Measurements from ENCODE around the gene B3GNT8. TPM values are rescaled to one million over a fixed set of nuclear protein-coding genes. Genes with fewer than 3 reads are reported as not detected.
A peak's percentile ranks its signal among the peaks of the same experiment; 100 is the strongest.
"Not testable (repeated sequence)": the region's sequence is repeated elsewhere in the genome, so short reads cannot be mapped to it uniquely, and the experiment has no call there.

Gene B3GNT8
- total RNA-seq, 4 donors from 2014 or later, result 11.6 to 84.4 (median 35.3) TPM

DNA sequence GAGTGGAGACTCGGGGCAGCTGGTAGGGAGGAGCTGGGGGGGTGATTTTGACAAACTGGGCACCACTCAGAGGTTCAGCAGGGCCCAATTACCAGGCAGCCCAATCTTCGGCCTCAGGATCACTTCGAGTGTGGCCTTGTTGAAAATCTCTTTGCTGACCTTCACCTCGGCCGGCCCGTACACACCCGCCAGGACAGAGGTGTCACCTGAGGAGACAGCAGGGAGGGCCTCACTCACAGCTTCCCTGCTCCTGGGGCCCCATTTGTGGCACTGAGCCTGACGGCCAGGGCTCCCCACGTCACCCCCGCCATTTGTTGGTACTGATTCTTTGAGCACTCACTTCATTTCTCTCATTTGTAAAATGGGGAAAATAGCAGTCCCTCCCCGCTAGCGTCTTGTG lies 34.4 kb downstream of the B3GNT8 start:
- H3K27ac ChIP-seq, result no peak overlapping the region
- H3K27me3 ChIP-seq, result no peaks in the 10 kb centered on the region
- peaks cover 6 to 58% (median 16%) of the 10 kb centered on the region in 3 donors for H3K36me3 ChIP-seq
- no peak for DNase-seq
- intact Hi-C loops (cut with DNase I), result no loop called here
- H3K4me1 ChIP-seq, result peaks cover 4 to 23% (median 9%) of the 10 kb centered on the region in 3 donors
- no peak overlapping the region for H3K4me3 ChIP-seq
- no peaks in the 10 kb centered on the region for H3K9me3 ChIP-seq
- TF ChIP-seq, protein P1, sequence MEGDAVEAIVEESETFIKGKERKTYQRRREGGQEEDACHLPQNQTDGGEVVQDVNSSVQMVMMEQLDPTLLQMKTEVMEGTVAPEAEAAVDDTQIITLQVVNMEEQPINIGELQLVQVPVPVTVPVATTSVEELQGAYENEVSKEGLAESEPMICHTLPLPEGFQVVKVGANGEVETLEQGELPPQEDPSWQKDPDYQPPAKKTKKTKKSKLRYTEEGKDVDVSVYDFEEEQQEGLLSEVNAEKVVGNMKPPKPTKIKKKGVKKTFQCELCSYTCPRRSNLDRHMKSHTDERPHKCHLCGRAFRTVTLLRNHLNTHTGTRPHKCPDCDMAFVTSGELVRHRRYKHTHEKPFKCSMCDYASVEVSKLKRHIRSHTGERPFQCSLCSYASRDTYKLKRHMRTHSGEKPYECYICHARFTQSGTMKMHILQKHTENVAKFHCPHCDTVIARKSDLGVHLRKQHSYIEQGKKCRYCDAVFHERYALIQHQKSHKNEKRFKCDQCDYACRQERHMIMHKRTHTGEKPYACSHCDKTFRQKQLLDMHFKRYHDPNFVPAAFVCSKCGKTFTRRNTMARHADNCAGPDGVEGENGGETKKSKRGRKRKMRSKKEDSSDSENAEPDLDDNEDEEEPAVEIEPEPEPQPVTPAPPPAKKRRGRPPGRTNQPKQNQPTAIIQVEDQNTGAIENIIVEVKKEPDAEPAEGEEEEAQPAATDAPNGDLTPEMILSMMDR (IDR thresholded peaks at IDR 0.05), result no peak
- no peak for TF ChIP-seq POLR2A (IDR thresholded peaks at IDR 0.05)
- 89% methylated on average over 9 to 12 of the region's 12 CpGs for WGBS, 2 donors

- no peak for DNase-seq
- peaks cover 0 to 27% (median 12%) of the 10 kb centered on the region in 3 donors for H3K4me1 ChIP-seq
- no peaks in the 10 kb centered on the region for H3K27me3 ChIP-seq
- H3K27ac ChIP-seq, result no peak overlapping the region
- TF ChIP-seq, protein P1 (IDR thresholded peaks at IDR 0.05), result no peak
- TF ChIP-seq POLR2A (IDR thresholded peaks at IDR 0.05), result no peak
- H3K9me3 ChIP-seq, result no peaks in the 10 kb centered on the region
- intact Hi-C loops (cut with DNase I), result no loop called here
- H3K36me3 ChIP-seq, result peaks cover 6 to 60% (median 16%) of the 10 kb centered on the region in 3 donors
- no peak overlapping the region for H3K4me3 ChIP-seq
- 86 to 91% methylated on average over 11 of the region's 11 CpGs for WGBS, 2 donors
Observed at GRCh38 chr19:41391618-41392017, 35.6 kb downstream of the B3GNT8 start.

- Histone ChIP-seq H3K4me3 (no peak overlapping the region), H3K4me1 (peaks cover 0 to 21% (median 12%) of the 10 kb centered on the region in 3 donors), H3K36me3 (peaks cover under 1 to 87% (median 13%) of the 10 kb centered on the region in 3 donors), H3K27ac (peak overlapping the region; percentile 25 to 66 (median 62)), H3K9me3 (no peaks in the 10 kb centered on the region), H3K27me3 (no peaks in the 10 kb centered on the region)
- WGBS, 2 donors, result 34 to 45% methylated on average over 6 to 12 of the region's 13 CpGs
- intact Hi-C loops (cut with DNase I), result no loop called here
- no peak for DNase-seq
- TF ChIP-seq, protein P1 (IDR thresholded peaks at IDR 0.05), result no peak
- TF ChIP-seq POLR2A (IDR thresholded peaks at IDR 0.05), result no peak
Observed at GRCh38 chr19:41386442-41386841, 40.7 kb downstream of the B3GNT8 start.

- 71 to 82% methylated on average over 5 of the region's 5 CpGs for WGBS, 2 donors
- no peaks in the 10 kb centered on the region for H3K9me3 ChIP-seq
- H3K27me3 ChIP-seq, result no peaks in the 10 kb centered on the region
- intact Hi-C loops (cut with DNase I), result no loop called here
- TF ChIP-seq POLR2A (IDR thresholded peaks at IDR 0.05), result no peak
- H3K4me3 ChIP-seq, result no peak overlapping the region
- DNase-seq, result no peak
- peaks cover 0 to 68% (median 0%) of the 10 kb centered on the region in 3 donors for H3K36me3 ChIP-seq
- H3K4me1 ChIP-seq, result peaks cover 0 to 34% (median 15%) of the 10 kb centered on the region in 3 donors
- H3K27ac ChIP-seq, result no peak overlapping the region
Observed at GRCh38 chr19:41384351-41384750, 42.8 kb downstream of the B3GNT8 start.

DNA sequence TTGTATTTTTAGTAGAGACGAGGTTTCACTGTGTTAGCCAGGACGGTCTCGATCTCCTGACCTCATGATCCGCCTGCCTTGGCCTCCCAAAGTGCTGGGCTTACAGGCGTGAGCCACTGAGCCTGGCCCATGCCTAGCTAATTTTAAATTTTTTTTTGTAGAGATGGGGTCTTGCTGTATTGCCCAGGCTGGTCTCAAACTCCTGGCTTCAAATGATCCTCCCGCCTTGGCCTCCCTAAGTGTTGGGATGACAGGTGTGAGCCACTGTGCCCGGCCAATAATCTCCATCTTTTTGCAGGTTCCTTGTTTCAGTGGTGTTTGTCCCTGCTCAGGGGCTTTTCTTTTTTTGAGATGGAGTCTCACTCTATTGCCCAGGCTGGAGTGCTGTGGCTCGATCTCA lies 45.6 kb downstream of the B3GNT8 start:
- intact Hi-C loops (cut with DNase I); DNase-seq; H3K4me3 ChIP-seq; H3K27ac ChIP-seq; H3K9me3 ChIP-seq; H3K27me3 ChIP-seq: not testable (repeated sequence)
- 75 to 98% methylated on average over 3 to 8 of the region's 8 CpGs for WGBS, 2 donors
- H3K4me1 ChIP-seq, result peaks cover 7 to 46% (median 18%) of the 10 kb centered on the region in 3 donors
- H3K36me3 ChIP-seq, result peaks cover 0 to 50% (median 0%) of the 10 kb centered on the region in 3 donors

- Histone ChIP-seq H3K36me3 (peaks cover 0 to 19% (median 0%) of the 10 kb centered on the region in 3 donors), H3K4me3 (no peak overlapping the region), H3K27me3 (no peaks in the 10 kb centered on the region), H3K4me1 (peaks cover 24 to 67% (median 34%) of the 10 kb centered on the region in 3 donors), H3K27ac (peak overlapping the region in 2 of 4 donors; percentile 21 to 50), H3K9me3 (no peaks in the 10 kb centered on the region)
- DNase-seq, result no peak
- TF ChIP-seq POLR2A (IDR thresholded peaks at IDR 0.05), result no peak
- TF ChIP-seq, protein P1 (IDR thresholded peaks at IDR 0.05), result no peak
- 64 to 75% methylated on average over 4 to 7 of the region's 9 CpGs for WGBS, 2 donors
- intact Hi-C loops (cut with DNase I), result no loop called here
Observed at GRCh38 chr19:41377977-41378709, 49.0 kb downstream of the B3GNT8 start.

Data from esophagus squamous epithelium (tissue), 5 donors.